DMS114 treated with DMSO at 0.1 percent for 48 hours (cell line): ENCODE results near the gene EIF4E1B.

ENCODE experiments used
- DNase-seq: peaks from one replicate; lab custom pipeline; 2025; ENCODE audit not compliant: unreplicated experiment; lab: John Stamatoyannopoulos, UW

The EIF4E1B gene

DNA sequence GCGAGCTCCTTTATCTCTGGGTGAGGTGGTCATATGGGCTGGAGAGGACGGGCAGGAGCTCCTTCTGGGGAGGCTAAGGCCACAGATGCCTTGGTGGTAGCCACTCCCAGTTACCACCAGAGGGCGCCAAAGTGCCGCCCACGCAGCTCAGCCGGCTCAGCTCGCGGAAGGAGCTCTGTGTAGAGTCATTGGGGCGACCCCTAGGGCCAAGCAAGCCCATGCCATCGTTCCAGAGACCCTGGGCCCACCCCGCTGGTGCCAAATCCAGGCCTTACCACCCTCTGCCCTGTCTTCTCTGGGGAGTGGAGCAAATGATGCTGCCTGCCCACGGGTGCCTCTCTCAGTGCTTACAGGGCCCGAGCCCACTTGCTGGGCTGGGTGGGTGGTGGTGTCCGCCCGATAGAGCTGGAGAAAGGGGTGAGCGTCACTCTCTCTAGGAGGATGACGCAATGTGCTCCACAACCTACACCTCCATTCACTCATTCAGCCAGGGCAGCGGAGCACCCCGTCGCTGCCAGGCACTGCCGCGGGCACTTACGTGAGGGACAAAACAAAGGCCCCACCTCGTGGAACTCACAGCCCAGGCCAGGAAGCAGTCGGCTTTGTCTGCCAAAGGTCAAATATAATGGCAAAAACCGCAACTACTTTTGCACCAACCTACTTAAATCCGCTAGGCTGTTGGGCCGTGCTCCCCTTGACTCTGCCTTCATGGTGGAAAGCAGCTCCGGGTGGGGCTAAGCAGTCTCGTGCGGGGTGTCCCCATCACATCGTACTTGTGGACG is 30.6 kb downstream of the EIF4E1B start:
- peak; percentile 66 for DNase-seq

DNA sequence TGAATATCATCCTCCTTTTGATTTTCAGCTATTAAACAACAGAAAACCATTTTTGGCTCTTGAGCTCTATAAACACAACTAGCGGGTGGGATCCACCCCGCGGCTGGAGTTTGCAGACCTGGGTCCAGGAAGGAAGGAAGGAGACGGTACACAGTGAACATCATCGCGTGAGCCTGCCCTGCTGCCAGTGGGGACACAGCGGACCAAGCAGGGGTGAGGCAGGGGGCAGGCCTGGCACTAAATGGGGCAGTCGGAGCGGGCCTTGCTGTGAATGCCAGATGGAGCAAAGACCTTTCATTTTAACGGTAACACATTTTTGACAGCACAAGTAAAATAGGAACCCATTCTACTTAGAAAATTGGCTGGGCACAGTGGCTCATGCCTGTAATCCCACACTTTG is 31.2 kb downstream of the EIF4E1B start:
- DNase-seq, result no peak

DNA sequence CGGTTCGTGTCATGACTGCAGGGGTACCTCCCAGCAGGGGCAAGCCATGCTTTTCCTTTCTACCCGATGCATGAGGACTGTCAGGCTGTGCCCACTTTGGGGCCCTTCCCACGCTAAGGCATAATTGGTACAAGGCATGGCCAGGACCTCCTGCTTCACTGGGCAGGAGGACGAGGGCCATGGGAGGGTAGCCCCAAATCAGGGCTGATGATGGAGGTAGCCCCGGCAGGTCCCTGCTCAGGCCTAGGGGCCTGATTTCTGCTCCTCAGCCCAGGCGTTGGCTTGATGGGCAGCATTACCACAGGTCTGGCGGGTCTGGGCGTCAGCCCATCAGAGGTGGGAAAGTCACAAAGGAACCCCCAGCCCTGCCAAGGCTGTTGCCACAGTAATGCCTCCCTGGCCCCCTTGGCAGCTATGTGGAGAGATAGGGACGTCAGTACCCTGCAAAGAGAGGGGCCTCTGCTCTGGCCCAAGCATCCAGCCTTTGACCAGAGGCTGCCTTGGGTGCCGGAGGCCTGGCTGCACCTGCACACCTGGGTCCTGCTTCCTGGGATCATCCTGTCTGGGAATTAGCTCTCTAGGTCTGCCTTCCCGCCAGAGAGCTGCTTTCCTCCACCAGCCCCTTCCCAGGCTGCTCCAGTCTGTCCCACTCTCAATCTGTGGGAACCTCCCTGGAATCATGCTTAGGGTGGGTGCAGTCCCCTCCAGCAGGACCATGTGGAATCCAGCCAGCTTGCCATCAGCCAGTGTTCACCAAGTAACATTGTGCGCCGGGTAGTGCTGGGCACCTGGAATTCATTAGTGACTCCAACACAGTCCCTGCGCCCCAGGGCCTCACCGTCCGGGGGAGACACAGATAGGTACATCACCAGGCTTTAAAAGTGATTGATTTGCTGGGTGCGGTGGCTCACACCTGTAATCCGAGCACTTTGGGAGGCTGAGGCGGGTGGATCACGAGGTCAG is 32.2 kb downstream of the EIF4E1B start:
- no peak for DNase-seq

DNA sequence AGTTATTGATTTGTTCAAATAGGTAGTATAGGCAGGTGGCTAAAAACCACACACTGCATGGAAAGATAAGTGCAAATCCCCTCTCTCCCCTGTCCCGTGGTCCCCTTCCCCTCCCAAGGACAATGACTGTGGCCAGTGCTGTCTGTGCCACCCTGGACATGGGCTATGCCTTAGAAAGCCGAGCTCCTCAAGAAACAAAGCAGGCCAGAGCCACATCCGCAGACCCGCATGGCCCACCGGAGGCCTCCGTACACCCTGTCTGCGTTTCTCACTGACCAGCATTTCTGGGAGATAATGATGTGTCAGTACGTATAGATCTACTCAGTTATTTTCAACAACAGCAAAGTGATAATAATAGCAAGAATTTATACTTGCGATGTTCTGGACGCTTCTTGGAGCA is 33.1 kb downstream of the EIF4E1B start:
- DNase-seq, result no peak

DNA sequence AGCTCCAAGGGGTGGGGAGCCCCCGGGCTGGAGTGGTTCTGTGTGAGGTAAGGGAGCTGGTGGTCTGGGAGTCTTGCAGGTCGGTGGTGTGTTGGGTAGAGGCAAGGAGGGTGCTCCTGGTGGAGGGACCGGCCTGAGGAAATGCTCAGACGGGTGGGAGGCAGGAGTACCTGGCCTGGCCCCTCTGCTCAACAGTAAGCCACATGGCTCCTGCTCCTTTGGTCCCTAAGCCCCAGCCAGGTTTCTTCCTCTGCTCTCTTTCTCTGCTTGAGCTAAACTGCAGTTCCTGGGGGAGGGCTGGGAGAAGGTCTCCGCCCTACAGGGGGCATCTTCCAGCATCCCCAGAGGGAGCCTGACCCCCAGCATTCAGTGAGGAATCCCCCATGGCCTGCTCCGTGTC is 34.0 kb downstream of the EIF4E1B start:
- DNase-seq, result no peak

DNA sequence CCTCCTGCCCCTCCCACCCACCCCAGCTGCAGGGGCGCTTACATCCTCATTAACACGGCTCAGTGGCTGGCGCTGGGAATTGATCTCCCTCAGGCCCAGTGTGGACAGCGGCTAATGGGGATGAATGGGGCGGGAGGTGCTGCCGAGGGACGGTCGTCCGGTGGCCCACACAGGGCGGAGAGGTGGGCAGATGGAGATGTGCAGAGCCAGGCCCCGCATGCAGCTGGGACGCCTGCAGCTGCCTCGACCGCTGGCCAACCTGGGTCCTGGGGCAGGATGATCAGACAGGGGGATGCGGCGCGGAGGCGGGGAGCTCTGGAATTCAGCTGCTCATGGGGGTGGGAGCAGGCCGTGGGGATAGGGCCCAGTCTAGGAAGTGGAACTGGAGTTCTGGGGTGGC is 34.4 kb downstream of the EIF4E1B start:
- no peak for DNase-seq

DNA sequence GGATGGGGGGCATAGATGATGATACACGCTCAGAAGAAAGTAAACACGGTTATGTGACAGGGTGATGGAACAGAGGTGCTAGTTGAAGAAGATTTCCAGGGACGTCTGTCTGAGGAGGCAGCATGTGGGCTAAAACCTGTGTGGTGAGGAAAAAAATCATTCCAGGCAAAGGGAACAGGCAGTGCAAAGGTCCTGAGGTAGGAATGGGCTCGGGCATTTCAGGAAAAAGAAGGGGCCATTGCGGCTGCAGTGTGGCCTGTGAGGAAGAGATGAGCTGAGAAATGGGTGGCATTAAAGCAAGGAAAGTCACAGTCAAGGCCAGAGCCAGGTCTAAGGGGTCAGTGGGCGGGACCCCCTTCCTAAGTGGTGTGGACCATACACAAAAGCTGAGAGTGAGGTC is 35.0 kb downstream of the EIF4E1B start:
- no peak for DNase-seq

DNA sequence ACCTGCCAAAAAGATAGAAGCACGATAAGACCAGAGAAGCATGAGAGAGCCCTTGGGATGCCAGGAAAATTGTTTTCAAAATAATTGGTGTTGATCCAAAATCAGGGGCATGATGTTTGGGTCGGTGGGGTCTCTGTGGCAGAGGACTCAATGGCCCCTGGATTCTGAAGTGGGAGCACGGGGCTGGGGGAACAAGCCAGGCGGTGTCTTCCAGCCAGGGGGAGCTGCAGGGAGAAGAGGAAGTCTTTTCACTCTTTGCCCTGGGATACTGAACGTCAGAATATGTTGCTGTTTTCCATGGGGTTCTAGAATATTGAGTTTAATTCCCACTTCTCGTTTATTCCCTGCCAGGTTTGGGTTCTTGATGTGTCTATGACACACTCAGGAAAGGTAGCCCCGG is 37.2 kb downstream of the EIF4E1B start:
- no peak for DNase-seq

DNA sequence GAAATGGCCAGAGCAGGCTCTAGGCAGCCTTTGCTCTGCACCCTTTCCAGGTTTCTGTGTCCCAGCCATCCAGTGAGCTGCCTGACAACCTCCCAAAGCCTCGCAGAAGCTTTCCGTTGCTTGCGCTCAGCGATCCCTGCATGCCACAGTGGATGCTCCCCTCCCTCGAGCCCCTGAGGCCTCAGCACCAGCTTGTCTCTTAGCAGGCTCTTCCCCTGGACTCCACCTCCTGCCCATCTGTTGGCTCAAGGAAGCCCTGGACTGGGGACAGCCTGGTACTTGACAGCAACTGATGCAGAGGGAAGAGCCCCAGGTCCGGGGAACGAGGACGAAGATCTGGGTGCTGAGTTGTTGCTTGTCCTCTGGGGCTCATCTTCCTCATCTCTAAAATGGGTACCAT is 40.0 kb downstream of the EIF4E1B start:
- DNase-seq, result no peak

DNA sequence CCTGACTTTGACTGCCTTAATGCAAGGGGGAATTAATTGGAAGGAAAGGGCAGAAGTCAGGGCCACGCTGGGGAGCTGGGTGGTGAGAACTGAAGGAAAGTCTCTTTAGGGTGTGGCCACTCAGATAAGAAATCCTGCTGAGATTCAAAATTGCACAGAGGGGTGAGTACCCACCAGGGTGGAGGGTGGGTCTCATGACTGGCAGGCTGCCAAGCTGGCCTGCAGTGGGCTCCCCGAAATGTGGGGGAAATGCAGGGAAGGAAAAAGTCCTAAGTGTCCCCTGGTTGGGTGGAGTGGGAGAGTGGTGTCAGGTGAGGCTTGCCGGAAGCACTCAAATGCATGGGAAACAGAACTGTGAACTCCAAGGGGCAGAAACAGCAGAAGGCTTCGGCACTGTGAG is 40.9 kb downstream of the EIF4E1B start:
- DNase-seq, result no peak

DNA sequence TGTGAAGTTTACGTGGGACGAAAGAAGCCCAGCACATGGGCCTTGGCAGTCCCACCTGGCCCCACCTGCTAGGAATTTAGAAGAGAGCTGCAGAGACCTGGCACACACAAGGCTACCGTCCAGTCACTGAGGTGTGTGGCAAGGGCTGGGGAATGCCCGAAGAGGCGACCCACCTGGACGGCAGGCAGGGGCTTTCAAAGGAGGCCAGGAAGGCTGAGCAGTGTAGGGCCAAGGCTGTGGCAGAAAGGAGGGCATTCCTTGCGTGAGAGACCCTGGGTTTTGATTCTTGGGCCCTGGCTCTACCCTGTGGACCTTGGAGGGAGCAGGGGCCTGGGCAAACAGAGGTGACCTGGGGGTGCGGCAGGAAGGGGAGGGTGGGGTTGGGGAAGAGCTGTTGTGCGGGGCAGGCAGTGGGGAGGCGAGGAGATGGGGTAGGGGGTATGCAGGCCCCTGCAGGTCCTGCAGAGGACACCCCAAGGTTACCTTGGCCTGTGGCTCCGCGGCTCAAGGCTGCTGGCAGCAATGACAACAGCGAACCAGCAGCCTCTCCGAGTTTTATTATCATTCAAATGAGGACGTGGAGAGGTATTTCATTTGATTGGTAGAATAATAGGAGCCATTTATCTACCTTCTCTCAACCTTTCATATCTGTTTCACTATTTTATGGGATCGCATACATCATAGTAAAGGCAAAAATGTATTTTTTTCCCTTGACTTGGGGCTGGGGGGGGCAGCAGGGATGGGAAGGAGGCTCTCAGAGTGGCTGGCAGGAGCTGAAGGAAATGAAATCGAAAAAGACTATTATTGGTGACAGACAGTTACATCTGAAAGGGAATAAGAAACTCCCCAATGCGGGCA is 41.6 kb downstream of the EIF4E1B start:
- no peak for DNase-seq

DNA sequence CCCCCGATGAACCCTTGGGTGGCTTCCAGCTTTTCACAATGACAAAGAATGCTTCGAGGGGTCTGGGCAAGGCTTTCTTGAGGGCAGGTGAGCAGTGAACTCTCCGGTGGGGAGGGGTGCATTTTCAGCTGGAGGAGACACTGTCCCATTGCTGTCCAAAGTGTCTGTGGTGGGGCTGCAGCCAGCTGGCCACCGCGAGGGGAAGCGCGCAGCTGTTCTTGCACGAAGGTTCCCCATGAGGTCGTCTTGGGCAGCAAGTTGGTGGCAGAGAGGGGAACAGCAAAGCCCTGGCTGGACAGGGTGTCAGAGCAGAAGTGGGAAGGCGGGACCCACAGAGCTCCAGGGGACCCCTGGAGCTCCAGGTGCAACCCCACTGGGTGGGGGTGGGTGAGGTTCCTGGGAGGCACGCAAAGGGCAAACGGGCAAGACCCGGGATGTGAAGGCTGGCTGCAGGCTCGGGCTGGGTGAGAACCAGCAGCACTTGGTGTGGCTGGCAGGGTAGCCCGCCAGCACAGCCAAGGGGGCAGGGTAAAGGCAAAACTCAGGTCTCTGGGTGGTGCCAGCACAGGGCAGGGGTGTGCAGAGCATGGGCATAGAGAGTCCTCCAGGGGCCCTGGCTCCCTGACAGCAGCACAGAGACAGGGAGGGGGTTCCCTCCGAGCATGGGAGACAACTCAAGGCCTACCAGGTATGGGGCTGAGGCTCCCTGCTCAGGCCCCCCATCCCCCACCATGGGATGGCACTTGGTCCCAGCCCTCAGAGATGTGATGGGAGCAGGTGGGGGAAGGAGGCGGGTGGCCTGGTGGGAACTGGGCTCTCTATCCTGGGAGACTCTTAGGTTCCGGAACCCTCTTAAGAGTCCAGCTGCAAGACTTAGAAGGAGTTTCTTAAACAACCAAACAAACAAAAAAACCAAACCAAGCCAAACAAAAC is 43.4 kb downstream of the EIF4E1B start:
- no peak for DNase-seq

DNA sequence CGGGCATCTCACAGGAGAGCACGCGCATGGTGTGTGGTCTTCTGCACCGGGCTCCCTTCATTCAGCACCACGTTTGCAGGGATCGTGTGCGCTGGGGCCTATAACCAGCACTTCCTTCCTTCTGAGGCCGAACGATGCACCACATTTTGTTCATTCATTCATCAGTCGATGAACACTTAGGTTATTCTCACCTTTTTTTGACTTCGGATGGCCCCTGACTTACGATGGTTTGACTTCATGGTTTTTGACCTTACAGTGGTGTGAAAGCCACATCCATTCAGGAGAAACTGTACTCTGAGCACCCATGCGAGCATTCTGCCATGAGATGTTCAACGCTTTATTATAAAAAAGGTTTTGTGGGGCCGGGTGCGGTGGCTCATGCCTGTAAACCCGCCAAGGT is 44.3 kb downstream of the EIF4E1B start:
- DNase-seq, result no peak

DNA sequence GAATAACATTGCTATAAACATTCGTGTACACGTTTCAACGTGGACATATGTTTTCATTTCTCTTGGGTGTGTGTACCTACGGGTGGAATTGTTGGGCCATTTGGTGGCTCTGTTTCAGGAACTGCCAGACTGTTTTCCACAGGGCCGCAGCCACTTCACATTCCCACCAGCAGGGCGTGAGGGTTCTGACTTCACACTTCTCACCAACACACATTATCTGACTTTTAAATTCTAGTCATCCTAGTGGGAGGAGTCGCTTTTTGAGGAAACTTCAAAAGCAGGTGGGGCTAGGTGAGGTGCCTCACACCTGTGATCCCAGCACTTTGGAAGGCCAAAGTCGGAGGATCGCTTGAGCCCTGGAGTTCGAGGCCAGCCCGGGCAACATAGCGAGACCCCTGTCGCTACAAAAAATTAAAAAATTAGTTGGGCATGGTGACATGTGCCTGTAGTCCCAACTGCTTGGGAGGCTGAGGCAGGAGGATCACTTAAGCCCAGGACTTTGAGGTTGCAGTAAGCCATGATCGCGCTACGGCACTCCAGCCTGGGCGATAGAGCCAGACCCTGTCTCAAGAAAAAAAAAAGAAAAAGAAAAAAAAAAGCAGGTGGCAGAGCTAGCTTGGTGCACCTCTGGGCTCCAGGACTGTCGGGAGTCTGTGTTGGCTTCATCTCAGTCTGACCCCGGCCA is 45.3 kb downstream of the EIF4E1B start:
- no peak for DNase-seq

DNA sequence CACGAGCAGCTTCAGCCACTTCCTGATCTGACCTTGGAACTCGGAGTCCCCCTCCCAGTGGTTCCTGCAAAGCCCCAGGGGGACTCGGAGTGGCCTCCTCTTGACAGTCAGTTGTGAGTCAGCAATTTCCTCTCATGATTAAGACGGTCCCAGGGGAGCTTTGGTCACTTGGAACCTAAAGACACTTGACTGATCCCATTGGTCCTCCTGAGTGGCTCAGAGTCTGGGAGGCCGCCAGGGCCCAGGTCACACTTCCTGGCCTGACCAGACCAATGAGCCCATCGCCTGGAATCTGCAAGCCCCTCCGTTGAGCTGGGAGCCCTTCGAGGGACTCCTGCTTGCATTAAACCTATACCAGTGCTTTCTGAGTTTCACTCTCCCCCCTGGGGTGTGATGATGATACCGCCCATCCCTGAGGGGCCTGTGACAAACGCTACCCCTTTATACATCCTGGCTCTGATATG is 45.9 kb downstream of the EIF4E1B start:
- no peak for DNase-seq

DNA sequence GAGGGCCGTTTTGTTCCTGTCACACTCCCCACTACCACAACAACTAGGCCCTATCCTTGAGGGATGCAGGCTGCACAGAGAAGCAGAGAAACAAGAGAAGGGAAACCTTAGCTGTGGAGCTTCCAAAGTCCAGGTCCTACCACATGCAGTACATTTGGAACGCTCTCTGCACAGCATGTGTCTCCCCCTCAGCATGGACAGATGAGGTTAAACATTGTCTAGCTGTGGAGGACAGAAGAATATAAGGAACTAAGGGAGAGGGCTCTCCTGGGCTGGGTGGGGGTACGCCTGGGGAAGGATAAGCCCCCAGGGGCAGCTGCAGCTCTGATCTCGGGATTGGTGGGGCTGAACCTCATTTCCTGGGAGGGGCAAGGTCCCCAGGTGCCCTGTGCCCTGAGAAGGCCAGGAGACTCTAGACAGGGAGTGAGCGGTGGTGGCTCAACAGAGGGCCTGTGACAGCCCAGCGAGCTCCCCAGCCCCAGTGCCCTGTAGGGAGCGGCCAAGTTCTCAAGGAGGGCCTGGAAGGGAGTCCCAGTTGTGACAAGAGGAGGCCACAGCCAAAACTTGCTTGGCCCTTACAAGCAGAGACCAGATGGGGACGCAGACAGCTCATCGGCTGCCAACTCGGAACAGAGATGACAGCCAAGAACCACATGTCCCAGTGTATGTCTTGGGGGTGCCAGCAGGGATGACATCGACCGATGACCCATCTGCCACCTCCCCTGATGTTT is 46.9 kb downstream of the EIF4E1B start:
- DNase-seq, result no peak

DNA sequence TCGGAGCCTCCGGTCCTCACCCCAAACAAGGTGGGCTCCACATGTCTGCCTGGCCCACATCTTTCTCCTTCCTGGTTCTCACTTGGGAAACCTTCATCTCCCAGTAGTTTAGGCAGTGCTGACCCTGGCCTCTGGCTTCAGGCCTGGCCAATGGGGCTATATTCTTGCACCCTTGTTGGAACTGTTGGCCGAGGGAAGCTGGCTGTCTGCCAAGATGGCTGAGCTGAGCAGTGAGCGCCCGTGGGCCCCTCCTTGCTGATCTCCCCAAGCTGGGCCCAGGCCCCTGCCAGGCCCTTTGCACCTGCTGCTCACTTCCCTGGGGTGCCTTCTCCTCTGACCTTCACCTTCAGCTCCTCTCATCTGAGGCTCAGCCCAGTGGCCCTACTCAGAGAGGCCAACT is 48.1 kb downstream of the EIF4E1B start:
- no peak for DNase-seq

DNA sequence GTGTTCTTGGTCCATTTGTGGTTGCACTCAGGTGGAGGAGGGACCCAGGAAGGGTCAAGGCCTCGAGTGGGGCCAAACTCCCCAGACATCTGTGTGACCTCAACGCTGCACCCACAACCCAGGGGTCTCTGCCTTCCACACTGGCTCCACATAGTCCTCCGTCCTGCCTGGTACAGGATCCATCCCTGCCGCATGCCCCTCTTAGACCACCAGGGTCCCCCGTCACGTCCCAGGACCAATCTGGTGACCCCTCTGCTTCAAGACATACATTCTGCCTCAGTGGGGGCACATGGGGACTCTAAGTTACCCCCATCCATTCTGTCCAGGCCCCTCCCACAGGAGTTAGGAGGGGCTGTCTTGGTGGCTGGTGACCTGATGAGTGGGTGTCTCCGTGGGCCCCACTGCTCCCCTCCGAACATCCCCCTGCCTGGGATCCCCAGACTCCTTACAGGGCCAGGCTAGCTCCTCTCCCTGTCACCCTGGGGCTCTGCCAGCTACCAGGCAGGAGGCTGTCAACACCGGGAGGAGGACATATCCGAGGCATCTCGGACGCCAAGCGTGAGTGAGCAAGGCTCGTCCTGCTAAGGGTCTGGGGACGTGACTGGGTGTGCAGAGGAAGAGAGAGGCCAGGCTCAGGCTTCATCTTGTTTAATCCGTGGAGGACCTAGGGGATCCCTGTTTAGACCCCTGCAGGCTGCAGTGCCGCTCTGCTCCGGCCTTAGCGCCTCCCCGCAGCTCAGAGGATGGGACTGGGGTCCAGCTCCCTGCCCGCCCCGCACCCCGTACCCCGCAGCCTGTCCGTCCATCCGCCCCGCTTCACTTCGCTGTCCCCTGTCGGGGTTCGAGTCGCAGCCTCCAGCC is 49.1 kb downstream of the EIF4E1B start:
- DNase-seq, result no peak
